HG02588 (cell line): ENCODE measurements around the gene WASHC3.
A peak's percentile ranks its signal among the peaks of the same experiment; 100 is the strongest.
"Not testable (repeated sequence)": the region's sequence is repeated elsewhere in the genome, so short reads cannot be mapped to it uniquely, and the experiment has no call there.

ENCODE experiments used
- ATAC-seq: cut with Tn5 transposase; IDR thresholded peaks from one replicate; pipeline ENCODE4 v1.9.1; 2021; ENCODE audit warnings: mild to moderate bottlenecking, moderate library complexity; ENCODE audit not compliant: unreplicated experiment

WASHC3 gene

DNA sequence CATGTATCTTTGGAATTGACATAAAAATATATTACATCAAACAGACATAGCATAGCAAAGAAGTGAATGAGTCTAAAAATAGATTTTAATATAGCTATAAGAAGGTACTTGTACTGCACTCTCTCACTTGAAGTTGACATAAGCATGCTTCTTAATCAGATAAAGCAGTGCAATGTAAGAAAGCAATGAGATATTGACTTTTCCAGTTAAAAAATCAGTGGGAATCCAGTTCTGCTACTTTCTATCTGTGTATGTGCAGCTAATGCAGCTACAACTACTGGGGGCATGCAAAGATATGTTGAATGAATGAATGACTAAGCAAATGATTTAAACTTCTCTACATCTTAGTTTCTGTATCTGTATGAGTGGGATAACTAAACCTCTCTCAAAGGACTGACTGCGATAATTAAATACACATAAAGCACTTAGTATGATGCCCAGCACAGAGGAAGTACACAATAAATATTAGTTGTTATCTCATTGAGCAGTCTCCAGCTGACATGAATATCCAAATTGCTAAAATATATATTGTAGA, 10.3 kb downstream of the WASHC3 start:
- ATAC-seq: no peak

DNA sequence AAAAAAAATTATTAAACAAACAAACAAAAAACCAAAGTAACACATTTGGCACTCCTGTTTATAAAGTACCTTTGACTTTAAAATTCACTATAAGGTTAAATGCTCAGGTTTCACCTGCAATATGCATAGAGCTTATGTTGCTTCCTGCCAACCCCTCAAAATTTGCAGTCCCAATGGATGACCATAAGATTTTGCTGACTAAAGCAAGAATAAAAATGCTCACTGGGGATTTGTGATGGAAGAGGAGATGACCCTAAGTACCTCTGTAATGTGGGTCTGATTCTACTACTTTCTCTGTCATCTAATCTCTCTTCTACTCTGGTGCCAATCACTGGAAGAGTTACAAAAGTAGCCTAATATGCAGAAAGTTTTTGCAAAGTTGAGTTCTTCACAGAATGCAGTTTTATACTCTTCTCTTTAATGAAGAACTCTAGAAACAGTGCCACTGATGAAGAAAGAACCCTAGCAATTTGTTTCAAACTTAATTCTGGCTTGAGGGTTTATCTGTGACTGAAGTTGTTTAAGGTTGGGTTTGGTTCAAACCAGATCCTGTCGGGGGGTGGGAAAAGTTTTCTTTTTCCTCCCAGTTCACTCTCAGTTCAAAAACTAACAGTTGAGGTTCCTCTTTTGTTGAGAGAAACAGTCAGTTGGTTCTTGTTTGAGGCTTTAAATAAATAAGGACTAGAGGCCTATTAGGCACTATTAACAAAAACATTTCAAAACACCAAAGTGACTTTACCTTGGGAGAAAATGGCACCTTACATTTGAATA, 10.9 kb downstream of the WASHC3 start:
- ATAC-seq: no peak

DNA sequence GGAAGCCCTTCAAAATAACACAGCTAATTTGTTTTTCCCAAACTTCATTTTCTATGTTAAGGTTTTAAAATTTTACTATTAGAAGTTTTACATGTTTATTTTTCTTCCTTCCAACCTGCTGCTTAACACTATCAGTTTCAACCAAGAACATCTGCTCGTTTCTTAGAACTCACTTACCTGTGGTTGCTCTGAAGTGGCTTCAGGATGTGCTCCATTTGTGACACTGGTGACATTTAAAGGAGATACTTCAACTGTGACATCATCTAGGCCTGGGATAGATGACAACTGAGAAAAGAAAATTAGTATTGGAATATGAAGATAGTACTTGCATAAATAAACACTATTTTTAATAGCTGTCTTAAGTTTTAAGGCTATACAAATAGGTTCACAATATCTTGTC, 17.9 kb downstream of the WASHC3 start:
- ATAC-seq: peak; percentile 89

DNA sequence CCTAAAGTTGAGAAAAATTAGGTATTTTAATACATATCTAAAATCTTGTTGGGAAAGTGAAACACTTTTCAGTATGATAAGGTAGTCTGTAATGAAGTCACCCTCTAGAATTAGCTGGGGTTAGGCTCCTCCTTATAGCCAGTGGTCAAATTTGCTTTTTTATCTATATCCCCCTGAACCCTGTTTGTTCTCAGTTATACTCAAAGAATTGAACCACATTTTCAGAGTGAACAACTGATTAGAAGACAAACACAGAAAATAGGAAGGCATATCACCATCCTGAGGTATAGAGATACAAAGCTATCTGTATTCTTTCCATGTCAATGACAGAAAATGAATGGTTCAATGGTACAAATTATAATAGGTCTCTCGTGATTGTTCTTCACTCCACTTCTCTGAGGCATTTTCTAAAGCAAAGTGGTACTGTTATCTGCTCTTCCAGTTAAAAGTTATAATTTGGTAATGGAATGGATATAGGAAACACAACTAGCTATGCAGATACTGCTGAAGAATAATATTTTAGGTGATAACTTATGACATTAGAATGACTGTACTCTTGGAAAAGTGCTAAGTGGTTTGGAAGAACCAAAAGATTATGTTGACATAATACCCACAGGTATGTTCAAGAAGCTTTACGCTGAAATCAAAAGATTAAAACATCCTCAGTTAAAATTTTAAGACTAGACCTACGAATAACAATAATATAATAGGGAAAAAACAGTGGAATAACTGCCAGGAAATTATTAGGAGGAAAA, 27.6 kb downstream of the WASHC3 start:
- no peak for ATAC-seq

DNA sequence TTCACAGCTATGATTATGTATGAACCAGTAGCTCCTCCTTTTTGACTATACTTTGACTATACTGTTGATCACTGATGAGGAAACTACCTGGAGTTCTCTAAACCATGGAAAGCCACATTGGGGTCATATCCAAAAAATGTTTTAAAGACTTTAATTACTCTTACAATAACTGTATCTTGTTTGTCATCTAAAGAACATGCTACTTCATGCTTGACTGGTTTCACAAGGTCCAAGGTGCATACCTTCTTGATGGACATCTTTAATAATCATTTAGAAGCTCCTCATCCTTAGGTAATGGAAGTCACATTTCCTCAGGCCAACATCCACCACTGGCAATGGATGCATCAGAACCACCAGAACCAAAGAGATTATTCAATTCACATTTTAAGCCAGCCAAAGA, 29.9 kb downstream of the WASHC3 start:
- no peak for ATAC-seq

DNA sequence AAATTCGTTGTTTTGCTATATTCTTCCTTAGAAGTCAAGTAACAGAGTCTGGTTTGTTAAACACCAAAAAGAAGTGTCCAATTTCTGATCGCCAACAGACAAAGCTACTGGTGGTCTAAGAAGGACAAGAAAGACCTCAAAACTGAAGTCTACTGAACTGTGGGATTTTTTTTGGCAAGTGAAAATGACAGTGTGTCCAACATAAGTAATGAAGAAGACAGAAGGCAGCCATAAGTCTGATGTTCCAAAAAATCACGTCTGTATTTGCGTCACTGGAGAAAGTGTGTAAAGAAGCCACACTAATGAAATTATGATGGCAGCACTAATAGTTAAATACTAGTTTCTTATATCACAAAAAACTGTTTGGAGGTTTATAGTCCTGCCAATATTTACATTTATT, 32.6 kb downstream of the WASHC3 start:
- ATAC-seq: no peak

DNA sequence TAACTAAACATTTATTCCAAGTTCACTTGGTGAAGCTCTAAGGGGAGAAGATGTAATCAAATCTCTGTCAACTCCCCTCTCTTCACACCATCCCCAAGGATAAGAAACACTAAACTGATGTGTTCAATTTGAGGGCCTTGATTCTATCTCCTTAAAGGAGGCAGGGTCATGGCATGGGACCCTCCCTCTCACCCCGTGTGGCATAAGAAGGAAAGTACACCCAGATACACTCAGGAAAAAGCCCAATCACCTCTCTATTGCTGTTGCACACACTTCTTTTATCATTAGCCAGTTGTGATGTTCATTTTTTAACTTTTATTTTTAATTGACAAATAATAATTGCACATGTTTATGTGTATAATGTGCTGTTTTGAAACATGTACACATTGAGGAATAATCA, 35.1 kb downstream of the WASHC3 start:
- no peak for ATAC-seq

DNA sequence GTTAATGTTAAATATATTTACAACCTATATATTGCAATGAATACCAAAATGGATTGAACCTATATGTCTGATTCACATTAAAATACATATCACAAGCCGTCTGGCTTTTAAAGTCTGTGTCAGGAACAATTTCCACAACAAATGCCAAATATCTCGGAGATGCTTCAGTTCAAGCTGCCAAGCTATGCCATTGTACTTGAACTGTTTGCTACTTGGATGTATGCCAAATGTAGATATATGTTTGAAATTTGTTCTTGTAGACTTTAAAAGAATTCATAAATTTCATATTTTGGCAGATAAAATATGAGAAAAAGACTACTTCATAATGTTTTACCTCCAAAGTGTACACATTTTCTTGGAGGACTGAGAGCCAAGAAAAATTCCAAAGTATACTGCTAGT, 37.0 kb downstream of the WASHC3 start:
- ATAC-seq: no peak

DNA sequence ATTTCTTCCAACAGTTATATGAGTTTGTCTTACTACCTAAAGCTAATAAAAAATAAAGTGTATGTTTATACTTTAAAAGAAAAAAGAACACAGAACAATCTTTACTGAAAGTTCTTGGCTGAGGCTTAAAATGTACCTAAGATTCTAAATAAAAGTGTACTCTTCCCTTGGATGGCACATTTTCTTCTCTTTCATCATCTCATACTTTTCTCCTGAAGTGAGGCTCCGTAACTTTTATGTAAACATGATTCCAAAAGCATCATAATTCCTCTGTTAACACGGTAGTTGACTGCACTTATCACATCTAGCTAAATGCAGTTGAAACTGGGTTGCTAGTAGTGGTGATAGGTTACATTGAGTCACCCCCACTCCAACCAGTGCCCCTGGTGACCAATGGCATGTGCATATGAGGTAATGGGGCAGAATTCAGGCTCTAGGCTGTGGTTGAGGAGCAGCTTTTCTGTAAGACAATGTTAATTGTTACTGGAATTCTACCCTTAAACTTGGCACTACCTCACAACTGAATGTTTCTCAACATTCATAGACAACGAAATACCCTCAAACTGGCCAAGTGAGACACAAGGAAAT, 38.4 kb downstream of the WASHC3 start:
- no peak for ATAC-seq

DNA sequence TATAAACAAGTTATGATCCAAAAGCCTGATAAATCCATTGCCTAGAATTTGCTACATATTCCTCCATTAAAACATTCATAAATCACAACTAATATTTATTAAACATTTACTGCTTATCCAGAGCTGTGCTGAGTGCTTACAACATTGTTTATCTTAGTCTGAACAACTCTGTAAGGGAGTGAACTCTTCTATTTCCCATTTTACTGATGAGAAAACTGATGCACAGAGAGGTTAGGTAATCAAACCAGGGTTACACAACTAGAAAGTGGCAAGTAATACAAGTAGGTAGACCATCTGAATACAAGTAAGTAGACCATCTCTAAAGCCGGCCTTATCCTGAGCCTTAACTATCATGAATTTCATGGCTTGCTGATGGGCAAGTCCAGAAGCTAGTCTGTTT, 39.5 kb downstream of the WASHC3 start:
- ATAC-seq: no peak

DNA sequence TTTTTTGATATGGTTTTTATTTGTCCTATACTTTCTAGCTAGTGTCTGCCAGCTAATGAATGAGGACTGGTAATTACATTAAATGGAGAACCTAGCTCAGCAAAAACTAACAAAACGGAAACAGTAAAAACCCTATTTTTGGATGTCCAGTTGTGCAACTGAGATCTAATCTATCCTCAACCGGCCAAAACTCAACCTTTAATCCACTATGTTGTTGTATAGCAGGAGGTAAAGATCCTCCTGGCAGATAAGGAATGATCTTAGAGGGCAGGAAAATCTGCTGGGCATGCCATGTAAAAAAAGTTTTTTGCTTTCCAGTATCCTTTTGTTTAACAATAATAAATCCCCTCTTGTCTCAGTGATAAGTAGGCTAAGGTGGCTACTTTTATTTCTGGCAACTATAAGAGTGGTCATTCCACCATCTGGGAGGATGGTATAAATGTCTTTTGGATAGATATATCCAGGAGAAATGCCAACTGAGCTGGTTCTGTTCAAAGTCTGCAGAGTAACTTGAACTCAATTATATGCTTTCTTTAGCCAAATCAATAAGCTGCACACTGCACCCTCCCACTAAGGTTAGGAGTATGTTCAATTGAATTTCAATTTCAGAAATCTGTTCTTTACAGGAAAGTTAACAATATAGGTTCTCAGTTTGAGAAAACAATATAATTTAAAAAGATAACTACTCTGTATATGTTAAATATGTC, 40.1 kb downstream of the WASHC3 start:
- ATAC-seq: no peak

DNA sequence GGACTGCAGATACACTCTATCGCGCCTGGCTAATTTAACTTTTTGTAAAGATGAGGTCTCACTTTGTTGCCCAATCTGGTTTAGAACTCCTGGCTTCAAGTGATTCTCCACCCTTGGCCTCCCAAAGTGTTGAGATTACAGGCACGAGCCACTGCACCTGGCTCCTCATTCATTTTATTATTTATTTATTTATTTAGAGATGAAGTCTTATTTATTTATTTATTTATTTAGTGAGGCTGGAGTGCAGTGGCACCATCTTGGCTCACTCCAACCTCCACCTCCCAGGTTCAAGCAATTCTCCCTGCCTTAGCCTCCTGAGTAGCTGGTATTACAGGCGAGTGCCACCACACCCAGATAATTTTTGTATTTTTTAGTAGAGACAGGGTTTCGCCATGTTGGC, 43.2 kb downstream of the WASHC3 start:
- not testable (repeated sequence) for ATAC-seq

DNA sequence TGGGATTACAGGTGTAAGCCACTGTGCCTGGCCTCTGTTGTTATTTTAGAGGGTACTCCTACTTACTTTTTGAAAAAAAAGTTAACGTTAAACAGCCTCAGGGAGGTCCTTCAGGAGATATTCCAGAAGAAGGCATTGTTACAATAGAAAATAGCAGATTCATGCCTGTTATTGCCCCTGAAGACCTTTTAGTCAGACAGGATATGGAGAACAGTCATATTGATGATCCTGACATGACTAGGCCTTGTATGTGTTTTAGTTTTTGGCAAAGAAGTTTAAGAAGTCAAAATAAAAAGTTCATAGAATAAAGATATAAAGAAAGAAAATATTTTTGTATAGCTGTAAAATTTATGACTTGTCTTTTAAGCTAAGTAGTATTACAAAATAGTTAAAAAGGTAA, 45.3 kb downstream of the WASHC3 start:
- no peak for ATAC-seq

DNA sequence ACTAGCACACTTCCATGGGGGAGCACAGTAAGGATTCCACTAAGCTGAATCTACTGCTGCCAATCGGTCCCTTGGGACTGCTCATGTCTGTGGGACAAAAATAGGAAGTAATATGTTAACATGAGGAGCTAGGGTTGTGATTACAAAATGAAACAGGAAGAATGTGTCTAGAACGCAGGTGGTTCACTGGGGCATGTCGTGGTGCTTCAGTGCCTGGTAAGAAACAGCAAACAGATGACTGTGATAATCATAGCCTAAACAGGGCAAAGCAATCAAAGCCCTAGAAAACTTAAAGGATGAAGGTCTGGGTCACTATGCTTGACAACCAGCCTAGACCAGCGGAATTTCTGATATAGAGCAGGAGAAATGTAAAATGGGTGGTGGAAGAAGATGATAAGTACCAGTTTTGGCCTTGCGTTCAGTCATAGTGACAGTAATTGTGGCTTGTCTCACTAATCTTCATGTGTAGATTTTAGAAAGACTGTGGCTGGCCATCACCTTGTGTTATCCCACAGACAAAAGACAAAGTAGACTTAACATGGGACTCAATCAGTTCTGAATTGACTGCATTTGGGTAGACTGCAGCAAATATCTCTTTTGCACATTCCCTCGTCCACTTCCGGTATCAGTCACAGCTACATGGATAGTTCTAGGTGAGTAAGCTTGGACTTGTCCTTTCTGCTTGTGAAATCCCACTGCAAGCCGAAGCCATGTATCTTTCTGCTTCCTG, 51.4 kb downstream of the WASHC3 start:
- ATAC-seq: peak; percentile 86

DNA sequence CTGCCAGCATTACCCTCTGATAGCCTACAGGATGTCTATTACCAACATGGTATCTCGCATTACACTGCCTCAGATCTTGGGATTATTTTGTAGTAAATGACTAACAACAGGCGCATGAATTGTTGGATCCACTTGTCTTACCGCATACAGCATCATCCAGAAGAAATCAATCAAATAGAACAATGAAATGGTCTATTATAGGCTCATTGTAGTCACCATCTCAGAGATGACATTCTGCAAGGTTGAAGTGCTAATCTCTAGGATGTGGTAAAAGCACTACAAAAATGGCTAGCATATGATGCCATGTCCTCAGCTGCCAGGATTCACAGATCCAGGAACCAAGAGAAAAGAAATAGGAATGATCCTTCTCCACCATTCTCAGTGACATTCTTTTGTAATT, 52.0 kb downstream of the WASHC3 start:
- no peak for ATAC-seq

DNA sequence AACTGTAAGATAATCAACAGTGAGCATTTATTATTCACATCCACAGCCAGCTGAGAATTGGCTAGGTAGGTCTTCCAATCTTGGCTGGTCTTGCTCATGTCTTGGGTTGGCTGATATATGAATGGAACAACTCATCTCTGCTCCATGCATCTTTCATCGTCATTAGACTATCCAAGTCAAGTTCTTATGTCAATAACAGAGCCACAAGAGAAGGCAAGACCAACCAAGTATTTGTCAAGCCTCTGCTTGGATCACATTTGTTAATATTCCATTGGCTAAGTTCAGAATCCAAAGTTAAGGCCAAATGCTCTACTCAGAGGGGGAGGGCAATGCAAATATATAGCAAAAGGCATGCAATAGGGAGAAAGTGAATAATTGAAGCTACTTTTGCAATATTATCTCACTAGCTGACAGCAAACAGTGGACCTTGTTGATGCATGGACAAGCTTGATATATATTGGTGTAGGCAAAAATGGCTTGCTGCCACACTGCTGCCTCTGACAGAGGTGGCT, 53.1 kb downstream of the WASHC3 start:
- no peak for ATAC-seq

DNA sequence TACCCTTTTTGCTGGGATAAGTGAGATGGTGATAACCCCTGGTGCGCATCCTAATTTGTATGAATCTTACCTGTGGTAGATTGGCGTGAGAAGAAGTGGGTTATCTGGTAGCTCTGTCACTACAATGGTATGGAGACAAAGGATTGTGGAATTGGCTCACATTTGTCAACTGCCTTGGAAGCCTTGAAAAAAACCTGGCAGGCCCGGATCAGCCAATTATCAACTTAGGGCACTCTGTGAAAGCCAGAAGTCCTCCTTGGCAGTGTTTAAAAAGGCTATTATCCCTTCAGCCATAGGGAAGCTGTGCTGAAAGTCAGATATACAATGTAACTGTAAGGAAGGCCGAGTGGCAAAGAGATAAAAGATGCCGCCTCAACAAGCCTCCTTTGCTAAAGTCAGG, 56.5 kb downstream of the WASHC3 start:
- no peak for ATAC-seq

DNA sequence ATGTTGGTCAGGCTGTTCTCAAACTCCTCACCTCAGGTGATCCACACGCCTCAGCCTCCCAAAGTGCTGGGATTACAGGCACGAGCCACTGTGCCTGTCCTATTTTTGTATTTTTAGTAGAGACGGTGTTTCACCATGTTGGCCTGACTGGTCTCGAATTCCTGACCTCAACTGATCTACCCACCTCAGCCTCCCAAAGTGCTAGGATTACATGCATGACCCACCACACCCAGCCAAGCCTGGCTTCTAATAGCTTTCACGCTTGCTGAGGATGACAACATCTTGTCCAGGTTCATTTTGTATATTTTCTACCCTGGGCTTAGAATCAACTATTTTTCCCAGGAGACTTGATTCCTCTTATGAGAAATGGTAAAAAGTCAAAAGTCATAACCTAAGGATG, 64.7 kb downstream of the WASHC3 start:
- ATAC-seq: no peak

DNA sequence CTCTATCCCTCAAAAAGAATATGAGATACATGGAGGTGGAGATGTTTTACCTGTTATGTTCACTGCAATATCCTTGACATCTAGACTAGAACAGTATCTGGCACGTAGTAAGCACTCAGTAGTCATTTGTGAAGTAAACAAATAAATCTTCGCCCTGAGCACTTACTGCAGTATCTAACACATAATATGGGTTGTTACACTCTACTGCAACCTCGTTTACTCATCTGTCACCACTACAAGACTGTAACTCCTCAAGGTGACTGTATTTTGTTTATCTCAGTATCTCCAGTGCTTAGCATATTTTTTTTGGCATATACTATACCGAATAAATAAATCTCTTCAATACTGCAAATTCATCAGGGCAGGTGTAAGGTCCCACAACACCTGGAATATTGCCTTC, 66.1 kb downstream of the WASHC3 start:
- no peak for ATAC-seq

DNA sequence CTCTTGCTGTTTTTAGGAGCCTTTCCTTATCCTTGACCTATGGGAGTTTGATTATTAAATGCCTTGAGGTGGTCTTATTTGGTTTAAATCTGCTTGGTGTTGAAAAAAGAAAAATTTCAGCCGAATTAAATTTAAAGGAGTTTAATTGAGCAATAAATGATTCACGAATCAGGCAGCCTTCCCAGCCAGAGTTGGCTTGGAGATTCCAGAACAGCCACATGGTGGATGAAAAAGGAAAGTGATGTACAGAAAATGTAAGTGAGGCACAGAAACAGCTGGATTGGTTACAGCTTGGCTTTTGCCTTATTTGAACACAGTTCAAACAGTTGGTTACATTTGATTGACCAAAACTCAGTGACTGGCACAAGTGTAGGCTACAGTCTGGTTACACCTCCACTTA, 69.7 kb downstream of the WASHC3 start:
- no peak for ATAC-seq
